DMS 273 treated with DMSO at 0.1 percent for 48 hours (cell line): Measurements from ENCODE around the gene VSTM2L.

ENCODE experiments used
- DNase-seq: peaks from one replicate; lab custom pipeline; 2025; lab: John Stamatoyannopoulos, UW

Gene VSTM2L

DNA sequence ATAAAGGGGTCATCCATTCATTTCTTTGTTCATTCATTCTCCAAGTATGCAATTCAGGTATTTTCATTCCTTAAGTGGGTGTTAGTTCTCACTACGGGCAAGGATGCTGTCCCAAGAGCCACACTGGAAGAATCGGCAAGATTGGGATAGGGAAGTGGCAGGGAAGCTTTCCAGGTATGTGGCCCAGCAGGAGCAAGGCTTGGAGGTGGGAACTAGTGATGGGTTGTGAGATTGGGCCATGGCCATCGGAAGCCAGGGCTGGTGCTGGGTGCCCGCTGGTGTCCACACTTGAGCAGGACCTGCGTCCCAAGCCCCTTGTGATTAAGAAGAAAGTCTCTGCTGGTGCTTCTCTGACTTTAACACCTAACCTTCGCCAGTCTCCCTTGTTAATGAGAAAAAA, 15.1 kb downstream of the VSTM2L start:
- DNase-seq = no peak

DNA sequence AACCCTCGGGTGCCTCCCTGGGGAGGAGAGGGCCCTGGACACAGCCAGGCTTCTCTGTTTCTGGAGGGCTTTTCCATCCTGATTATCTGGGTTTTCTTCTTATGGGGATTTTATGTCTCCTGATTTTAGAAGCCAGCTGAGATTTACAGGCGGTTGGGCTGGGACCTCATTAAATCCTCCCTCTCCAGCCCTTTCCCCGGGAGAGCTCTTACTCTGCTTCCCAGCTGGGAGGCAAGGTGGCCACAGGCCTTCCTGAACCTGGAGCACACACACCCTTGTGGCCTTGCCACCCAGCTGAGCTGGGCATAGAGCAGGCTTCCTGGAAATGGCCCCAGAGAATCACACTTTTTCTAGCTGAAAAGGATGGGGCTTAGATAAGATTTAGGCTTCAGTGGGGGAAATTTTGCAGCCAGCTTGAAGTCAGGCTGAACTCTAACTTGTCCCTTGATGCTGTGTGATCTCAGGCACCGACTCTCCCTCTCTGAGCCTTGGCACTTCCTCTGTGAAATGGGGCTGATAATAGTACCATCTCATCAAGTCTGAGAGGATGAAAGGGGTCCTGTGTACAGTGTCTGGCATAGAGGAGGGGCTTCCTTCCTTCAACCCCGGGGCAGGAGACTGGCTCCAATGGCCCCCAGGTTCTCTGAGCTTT, 16.6 kb downstream of the VSTM2L start:
- DNase-seq = no peak

DNA sequence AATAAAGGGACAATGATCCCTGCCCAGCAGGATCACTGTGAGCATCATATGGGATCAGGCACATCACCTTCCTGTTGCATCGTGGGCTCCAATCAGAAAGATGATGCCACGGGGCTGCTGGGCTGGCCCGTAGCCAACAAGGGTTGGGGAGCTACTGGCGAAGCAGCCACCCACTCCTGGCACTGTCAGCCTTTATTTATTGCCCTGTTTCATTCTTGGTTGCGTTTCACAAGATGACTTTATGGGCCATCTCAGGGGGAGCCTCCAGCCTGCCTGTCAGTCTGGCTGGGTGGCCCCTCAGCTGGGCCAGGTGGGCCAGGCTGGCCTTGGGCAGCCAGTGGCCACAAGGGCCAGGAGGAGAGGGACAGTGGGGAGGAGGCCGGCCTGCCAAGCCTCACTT, 17.3 kb downstream of the VSTM2L start:
- DNase-seq = peak; percentile 19

DNA sequence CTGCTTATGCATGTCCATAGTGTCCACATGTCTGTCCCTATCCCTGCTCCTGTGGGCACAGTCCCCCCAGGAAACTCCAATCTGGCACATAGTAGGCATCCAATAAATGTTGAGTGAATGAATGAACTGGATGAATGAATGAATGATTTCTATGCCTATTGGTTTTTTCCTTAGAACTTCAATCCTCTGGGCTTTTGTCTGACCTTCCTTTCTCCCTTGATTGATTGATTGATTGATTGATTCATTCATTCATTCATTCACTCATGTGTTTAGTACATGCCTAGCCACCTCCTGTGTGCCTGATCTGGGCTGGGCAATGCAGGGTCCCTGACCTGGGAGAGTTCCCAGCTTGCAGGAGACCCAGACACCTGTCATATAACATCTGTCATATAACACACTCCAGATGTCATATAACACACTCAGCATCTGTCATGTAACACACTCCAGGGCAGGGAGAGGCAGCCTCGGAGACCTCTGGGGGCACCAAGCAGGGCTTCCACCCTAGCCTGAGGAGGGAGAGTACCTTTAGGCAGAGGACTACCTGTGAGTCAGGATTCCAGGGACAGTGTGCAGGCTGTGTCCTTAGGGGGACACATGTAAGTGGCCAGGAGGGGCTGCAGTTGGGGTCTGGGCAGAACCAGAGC, 17.9 kb downstream of the VSTM2L start:
- DNase-seq = no peak

DNA sequence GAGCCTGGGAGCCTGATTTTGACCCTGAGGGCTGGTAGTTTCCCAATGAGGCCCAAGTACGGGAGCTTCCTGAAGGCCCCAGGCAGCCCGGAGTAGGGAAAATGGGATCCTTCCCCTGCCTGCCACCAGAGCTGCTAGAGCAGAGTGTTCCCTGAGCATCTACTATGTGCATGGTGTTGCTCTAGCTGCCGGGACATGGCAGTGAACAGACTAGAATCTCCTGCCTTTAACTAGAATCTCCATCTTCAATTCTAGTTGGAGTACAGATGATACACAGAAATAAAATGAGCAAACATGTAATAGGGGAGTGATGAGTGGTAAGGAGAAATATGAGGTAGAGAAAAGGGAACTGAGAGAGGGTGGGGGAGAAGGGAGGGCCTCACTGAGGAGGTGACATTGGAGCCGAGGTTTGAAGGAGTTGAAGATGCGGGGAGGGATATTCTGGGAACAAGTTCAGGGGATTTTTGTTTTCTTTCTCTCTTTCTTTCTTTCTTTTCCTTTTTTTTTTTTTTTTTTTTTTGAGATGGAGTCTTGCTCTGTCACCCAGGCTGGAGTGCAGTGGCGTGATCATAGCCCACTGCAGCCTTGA, 18.5 kb downstream of the VSTM2L start:
- no peak for DNase-seq

DNA sequence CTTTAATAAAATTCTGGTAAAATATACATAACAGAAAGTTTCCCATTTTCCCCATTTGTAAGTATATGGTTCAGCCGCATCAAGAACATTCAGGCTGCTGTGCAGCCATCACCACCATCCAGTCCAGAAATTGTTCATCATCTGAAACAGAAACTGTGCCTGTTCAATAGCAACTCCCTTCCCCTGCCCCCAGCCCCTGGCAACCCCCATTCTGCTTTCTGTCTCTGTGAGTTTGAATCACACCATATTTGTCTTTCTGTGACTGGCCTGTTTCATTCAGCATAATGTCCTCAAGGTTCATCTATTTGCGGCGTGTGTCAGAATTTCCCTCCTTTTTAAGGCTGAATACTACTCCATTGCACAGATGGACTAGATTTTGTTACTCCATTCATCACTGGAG, 19.1 kb downstream of the VSTM2L start:
- no peak for DNase-seq

DNA sequence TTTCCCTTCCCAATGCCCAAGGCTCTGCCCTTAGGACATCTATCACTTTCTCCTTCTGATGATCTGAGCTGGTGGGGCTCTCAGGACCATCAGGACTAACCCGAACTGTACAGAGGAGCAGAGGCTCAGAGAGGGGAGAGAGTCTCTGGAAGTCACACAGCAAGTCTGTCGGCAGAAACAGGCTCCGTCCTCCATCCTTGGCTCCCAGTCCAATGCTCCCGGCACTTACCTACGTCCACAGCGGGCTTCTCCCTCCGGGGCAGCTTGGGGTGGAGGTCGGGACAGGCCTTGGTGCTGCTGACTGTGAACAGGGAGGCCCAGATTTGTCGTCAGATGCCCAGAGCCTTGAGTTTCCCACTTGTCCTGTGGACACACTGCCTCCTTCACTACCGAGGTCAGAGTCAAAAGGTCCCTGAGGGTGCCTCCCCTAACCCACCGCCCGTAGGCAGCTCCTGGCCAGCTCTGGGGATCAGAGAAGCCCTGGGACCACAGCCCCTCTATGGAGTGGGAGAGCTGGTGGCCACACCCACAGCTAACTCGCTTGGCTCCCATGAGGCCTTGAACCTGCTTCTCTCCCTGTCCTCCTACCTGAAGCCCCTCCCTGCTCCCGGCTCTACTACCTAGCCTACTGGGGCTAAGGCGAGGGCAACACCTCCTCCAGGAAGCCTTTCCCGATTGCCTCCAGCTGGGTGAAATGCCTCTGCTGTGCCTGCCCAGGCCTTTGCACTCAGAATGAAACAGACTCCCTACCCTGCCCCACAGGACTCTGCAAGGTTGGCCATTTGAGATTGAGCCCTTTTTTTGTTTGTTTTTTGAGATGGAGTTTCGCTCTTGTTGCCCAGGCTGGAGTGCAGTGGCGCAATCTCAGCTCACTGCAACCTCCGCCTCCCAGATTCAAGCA, 22.6 kb downstream of the VSTM2L start:
- DNase-seq = no peak

DNA sequence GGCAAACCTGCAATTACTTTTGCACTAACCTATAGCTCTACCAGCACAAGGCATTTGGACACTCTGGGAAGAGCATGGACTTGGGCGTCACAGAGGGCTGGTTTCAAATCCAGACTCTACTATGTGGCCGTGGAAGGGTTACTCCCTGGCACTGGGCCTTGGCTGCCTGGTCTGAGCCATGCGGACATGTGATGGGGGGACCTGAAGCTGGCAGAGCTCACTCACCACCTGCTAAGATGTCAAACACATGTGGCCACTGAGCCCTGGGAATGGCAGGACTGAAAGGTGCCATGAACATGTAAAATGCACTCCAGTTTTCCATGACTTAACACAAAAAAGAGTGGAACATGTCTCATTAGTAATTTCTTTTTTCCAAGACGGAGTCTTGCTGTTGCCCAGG, 23.7 kb downstream of the VSTM2L start:
- DNase-seq = no peak

DNA sequence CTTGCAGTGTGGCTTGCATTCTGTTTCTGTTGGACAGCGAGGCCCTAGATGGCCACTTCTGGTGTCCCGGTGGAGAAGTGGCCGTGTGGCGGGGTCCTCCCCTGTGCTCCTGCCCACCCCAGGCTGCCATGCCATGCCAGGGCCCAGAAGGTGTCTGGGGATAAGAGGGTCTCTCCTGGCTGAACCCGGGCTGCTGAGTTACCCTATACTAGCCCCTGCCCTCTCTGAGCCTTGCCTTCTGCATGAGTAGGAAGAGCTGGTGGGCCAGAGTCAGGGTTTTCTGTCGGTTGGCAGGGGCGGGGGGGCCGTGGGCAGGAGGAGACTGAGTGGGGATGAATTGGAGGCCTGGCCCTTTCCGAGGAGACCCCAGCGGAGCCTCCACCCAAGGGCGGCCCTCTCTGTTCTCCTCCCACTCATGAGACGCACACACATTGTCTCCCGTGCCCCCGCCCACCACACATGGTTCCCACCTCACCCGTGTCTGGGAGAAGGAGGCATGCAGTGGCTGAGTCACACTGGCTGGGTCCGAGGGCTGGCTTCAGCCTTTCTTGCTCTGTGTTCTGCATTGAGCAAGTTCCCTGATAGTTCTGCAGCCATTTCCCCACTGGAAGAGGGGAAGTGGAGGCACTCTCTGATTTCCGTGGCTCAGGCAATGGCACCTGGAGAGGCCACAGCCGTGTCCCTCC, 24.6 kb downstream of the VSTM2L start:
- DNase-seq = no peak

DNA sequence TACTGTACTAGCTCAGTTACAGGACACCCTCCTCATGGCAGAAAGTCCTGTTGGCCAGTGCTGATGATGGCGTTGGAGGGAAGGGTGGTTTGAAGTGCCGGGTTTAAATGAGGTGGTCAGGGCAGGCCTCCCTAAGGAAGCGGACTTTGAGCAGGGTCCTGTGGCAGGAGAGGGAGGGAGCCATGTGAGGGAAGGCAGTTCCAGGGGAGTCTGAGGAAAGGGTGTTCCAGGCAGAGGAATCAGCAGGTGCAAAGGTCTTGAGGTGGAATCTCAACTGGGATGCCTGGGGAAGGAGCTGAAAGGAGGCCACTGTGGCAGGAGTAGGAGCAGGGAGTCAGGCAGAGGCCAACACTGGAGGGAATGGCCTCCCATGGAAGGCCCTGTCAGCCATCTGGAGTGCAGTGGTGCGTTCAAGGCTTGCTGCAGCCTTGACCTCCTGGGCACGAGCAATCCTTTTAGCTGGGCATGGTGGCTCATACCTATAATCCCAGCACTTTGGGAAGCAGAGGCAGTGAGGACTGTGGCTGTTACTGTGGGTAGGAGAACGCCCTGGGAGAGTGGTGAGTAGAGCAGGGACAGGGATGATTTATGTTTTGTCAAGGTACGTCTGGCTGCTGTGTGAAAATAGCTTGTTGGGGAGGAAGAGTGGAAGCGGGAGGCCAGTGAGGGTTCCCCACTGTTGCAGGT, 26.2 kb downstream of the VSTM2L start:
- DNase-seq = no peak

DNA sequence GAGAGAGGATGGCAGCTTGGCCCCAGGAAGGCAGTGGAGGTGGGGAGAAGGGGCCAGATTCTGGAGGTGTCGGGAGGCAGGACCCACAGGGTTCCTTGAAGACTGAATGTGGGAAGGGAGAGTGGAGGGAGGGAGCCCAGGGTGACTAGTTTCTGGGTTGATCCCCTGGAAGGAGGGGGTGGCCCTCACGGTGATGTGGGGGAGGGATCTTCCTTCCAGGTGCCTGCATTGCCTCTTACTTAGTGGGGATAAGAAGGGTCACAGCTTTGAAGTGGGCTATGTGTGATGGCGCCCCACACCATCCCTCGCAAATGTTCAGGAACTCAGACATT, 26.7 kb downstream of the VSTM2L start:
- DNase-seq = no peak

DNA sequence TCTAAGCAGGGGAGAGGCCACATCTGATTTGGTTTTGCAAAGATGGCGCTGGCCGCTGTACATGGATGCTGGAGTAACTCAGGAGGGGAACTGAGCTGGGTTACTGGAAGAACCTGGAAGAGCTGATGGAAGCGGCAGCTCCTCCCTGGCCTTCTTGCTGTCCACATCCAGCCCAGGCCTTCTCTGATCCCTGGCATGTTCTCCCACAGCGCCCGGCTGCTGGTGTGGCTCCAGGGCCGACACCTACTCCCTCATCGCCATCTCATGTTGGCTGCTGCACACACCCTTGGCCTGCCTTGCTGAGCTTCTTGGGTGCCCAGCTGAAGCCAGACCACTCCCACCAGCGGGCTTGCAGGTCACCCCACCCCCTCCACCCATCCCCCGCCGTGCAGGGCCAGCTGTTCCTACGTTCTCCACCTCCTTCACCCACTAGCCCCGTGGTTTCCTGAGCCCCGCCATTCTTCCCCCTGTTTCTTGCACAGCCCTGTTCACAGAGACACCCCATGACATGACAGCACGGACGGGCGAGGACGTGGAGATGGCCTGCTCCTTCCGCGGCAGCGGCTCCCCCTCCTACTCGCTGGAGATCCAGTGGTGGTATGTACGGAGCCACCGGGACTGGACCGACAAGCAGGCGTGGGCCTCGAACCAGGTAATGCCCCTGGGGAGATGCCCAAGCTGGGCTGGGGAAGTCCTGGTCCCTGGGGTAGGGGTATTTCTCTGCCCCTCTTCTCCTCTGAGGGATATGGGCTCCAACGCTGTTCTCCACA, 28.4 kb downstream of the VSTM2L start:
- no peak for DNase-seq

DNA sequence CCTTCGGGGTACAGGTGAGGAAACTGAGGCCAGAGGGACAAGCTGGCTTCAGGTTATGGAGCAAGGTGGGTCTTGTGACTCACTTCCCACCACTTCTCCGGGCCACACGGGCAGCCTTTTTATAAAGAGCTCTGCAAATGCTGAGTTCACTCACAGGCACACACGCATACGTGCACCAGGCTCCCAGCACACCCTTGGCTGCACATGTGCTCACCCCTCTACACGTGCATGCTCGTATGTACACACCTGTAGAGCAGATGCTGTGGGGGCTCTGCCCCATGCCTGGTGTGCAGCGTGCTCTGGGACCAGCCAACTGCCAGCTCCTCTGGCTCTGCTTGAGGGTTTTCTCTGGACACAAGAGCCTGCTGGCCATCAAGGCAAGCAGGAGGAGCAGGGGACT, 29.1 kb downstream of the VSTM2L start:
- DNase-seq = no peak

DNA sequence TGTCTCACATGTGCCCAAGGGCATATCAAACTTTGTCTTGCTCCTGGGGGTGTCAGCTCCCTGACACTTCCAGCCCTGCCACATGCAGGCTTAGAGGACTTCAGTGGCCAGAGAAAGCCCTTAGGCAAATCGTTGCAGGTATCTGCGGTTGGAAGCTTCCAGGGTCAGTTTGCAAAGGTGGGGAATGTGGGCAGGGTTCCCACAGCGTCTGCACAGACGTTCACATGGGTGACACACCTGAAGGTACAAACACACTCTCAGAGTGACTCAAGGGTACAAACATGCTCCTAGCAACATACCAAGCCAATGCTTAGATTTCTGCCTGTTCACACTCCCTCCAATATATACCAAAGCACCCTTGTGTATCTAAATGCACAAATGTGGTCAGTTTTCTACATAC, 30.0 kb downstream of the VSTM2L start:
- DNase-seq = no peak

DNA sequence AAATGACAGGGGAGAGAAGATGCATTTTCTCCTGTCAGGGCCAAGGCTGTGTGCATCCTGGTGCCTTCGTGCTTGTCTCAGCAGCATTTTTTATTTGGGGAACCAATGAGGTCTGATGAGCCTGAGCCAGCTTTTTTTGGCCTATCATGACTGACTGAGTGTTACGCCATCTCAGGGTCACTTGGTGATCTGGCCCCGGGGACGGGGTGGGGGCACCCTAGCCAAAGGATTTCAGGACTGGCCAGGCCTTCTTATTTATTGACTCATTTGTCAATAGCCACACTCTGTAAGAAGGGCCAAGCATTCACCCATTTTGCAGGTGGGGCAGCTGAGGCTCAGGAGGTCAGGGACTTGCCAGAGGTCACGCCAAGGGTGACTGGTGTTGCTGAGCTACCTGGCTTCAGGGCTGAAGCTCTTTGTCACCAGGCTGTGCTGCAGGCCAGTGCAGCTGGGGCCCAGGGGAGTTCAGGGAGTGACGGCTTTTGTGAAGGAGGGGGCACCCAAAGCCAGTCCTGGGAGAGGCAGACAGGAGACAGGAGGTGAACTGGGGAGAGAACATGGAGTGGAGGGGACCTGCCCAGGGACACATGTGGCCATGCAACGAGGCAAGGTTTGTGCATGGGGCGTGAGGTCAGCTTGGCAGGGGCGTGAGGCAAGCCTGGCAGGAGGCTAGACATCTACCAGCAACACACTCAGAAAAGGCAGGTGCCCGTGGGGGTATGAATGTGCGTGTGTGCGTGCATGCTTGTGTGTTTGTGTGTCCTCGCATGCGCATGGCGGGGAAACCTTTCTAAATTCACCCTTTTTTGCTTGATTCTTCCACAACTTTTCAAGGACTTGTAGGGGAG, 31.1 kb downstream of the VSTM2L start:
- no peak for DNase-seq

DNA sequence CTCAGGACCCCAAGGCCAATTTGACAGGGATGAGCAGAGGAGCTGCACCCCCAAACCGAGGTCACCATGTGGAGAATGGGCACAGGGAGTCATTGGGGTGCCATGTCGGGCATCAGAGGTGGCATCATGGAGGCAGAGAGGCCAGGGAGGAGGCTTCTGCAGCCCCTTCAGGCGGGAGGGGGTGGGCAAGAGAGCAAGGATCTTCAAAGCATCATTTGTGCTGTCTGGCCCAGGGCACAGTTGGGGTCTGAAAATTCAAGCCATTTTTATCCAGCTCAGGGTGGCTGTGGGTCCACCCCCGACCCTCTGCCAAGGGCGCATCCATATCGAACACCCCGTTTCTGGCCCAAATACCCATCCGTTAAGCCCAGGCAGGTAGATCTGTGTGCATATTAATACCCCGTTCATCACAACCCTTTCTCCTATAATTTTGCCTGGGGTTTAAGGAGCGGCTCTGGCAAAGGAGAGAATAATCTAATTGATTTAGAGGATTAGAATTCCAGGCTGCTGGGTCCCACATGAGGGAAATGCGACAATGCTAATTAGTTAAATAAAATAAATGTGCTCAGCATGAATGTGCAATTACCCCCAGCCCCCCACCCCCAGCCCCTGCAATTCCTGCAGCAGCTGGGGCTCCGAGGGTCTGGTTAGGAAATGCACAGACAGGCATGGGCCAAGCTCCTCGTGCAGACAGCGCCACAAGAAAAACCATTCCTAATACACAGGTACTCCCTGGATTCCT, 31.9 kb downstream of the VSTM2L start:
- DNase-seq = no peak

DNA sequence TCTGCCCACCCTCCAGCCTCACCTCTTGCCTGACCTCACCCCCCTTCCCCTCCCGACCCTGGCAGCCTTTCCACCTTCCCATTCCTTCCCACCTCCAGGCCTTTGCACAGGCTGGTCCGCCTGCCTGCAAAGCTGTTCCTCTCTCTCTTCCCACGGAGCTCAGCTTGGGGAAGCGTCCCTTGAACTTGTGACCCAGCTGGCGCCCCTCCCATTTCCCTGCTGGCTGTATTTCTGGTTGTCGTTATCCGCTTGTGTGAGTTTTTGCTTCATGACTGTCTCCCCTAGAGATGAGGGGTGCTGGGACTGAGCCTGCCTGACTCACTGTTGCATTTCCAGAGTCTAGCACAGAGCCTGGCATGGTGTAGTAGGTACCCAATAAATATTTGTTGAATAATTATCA, 32.5 kb downstream of the VSTM2L start:
- no peak for DNase-seq

DNA sequence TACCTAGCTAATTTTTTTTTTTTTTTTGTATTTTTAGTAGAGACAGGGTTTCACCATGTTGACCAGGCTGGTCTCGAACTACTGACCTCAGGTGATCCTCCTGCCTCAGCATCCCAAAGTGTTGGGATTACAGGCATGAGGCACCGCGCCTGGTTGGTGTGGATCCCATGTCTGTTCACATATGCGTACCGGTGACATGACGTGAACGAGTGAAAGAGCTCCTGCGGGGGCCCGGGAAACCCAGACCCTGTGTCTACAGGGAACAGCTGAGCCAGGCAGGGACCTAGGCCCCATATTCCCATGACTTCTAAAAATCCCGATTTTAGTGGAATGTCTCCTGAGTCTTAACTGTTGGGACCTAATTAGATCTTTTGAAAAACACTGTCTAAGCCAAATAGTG, 33.1 kb downstream of the VSTM2L start:
- no peak for DNase-seq

DNA sequence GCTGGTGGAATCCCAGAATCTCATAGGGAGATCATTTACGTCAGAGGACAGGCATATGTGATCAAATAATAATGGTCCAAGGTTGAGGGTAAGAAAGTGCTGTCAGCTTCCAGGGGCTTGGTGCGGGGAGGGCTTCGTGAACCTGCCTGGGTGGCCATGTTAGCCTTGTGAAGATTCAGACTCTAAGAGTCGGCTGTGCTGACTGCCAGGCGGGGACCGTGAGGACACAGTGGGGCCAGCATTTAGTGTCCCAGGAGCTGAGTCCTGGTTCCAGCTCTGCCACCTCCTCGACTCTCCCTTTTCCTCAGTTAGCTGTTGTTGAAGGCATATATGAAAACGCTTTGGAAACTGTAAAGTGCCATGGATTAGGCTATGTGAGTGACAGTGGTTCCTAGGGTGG, 33.5 kb downstream of the VSTM2L start:
- no peak for DNase-seq
